Lower leg skin (tissue), 4 donors: ENCODE measurements around the gene SLFN12L. TPM values are rescaled to one million over a fixed set of nuclear protein-coding genes. Genes with fewer than 3 reads are reported as not detected.
A peak's percentile ranks its signal among the peaks of the same experiment; 100 is the strongest.
"Not testable (repeated sequence)": the region's sequence is repeated elsewhere in the genome, so short reads cannot be mapped to it uniquely, and the experiment has no call there.

Experiments used
- DNase-seq, 2 donors: peaks; one replicate each; pipeline ENCODE4 v3.0.0-alpha.2; 2019; ENCODE audit warnings: low spot score in 2 of 2
- H3K4me3 ChIP-seq: fragments of 200-600 bp; sonication (generic); 2 replicates; pipeline ENCODE4 v1.5.1; 2017; ENCODE audit warnings: mild to moderate bottlenecking, low read depth; ENCODE audit not compliant: poor library complexity, severe bottlenecking
- CTCF ChIP-seq, 3 donors: fragments of 450-650 bp; IDR thresholded peaks; one replicate each; pipeline ENCODE4 v1.5.1; 2016; ENCODE audit warnings: antibody characterized with exemption in 3 of 3, mild to moderate bottlenecking in 3 of 3, moderate library complexity in 2 of 3
- POLR2A ChIP-seq, 2 donors: fragments of 450-650 bp; IDR thresholded peaks; one replicate each; pipeline ENCODE4 v1.6.1; 2016 to 2017; ENCODE audit warnings: antibody characterized with exemption in 2 of 2, mild to moderate bottlenecking in 1 of 2, moderate library complexity in 1 of 2
- WGBS, 2 donors: methylation state at CpG; one replicate each; pipeline ENCODE4 v1.1.5; 2018; 5-methylcytosine and 5-hydroxymethylcytosine counted together
- intact Hi-C: fragments of 100-400 bp; cut with DNase I; formaldehyde crosslinking; loops from one replicate; pipeline ENCODE4 v1.15.0; 2023; ENCODE audit warnings: low total_unique reads
- total RNA-seq, 4 donors: library from RNA; depleted of rRNA; stranded (reverse); fragments of >200 nt; gene quantifications; one replicate each; pipeline ENCODE4 v1.1.0, GENCODE V29; 2016

Gene SLFN12L
- total RNA-seq, 4 donors from 2014 or later, result 0.12 to 0.80 (median 0.46) TPM

GRCh38 chr17:35577830-35578196, 40.3 kb upstream of the SLFN12L start:
- intact Hi-C loops, result no loop called here

GRCh38 chr17:35575759-35576158, 38.3 kb upstream of the SLFN12L start:
- H3K4me3 ChIP-seq, result no peak overlapping the region
- intact Hi-C loops, result no loop called here
- no peak for TF ChIP-seq CTCF (IDR thresholded peaks at IDR 0.05)
- TF ChIP-seq POLR2A (IDR thresholded peaks at IDR 0.05), result no peak
- no peak for DNase-seq
- 77 to 79% methylated on average over 3 of the region's 3 CpGs for WGBS, 2 donors

More at GRCh38 chr17:35577830-35578196, 40.3 kb upstream of the SLFN12L start:
- TF ChIP-seq CTCF (IDR thresholded peaks at IDR 0.05) (no peak), POLR2A (IDR thresholded peaks at IDR 0.05) (no peak)
- peak overlapping the region; percentile 67 for H3K4me3 ChIP-seq
- DNase-seq, result no peak
- 1 to 3% methylated on average over 8 of the region's 8 CpGs for WGBS, 2 donors

- 72 to 77% methylated on average over 2 of the region's 2 CpGs for WGBS, 2 donors
- intact Hi-C loops, result no loop called here
- no peak for TF ChIP-seq CTCF (IDR thresholded peaks at IDR 0.05)
- no peak for TF ChIP-seq POLR2A (IDR thresholded peaks at IDR 0.05)
- no peak overlapping the region for H3K4me3 ChIP-seq
- DNase-seq, result no peak
These were observed 31.9 kb upstream of the SLFN12L start for GRCh38 chr17:35569405-35569804.

GRCh38 chr17:35568561-35568960, 31.1 kb upstream of the SLFN12L start:
- DNase-seq, result no peak
- H3K4me3 ChIP-seq, result peak overlapping the region; percentile 63
- TF ChIP-seq CTCF (IDR thresholded peaks at IDR 0.05) (no peak), POLR2A (IDR thresholded peaks at IDR 0.05) (no peak)
- 20 to 23% methylated on average over 15 of the region's 15 CpGs for WGBS, 2 donors
- intact Hi-C loops, result no loop called here

GRCh38 chr17:35566968-35567367, 29.5 kb upstream of the SLFN12L start:
- no peak for TF ChIP-seq POLR2A (IDR thresholded peaks at IDR 0.05)
- TF ChIP-seq CTCF (IDR thresholded peaks at IDR 0.05), result no peak
- no peak for DNase-seq
- WGBS, 2 donors, result 70 to 75% methylated on average over 11 of the region's 11 CpGs
- peak overlapping the region; percentile 55 for H3K4me3 ChIP-seq
- intact Hi-C loops, result no loop called here

- DNase-seq, H3K4me3 ChIP-seq, intact Hi-C loops: not testable (repeated sequence)
- WGBS, 2 donors, result 86 to 88% methylated on average over 16 of the region's 16 CpGs
These were observed 25.7 kb upstream of the SLFN12L start for GRCh38 chr17:35563181-35563580.
